CD4-positive, alpha-beta T cell (primary cell): Measurements from ENCODE around the gene DIAPH2. TPM values are rescaled to one million over a fixed set of nuclear protein-coding genes. Genes with fewer than 3 reads are reported as not detected.

ENCODE experiments used
- ATAC-seq: fragments of 200-7000 bp; cut with Tn5 transposase; one replicate; pipeline ENCODE4 v1.10.0; 2022; ENCODE audit warnings: mild to moderate bottlenecking; ENCODE audit not compliant: poor library complexity
- CTCF ChIA-PET: fragments of 350-600 bp; sonication (Branson Sonifier 250); formaldehyde crosslinking; loops from one replicate; lab custom pipeline; 2021; ENCODE audit warnings: antibody characterized with exemption, inconsistent platforms; lab: Charles Lee
- POLR2A ChIA-PET: fragments of 350-600 bp; sonication (Branson Sonifier 250); formaldehyde crosslinking; loops from one replicate; lab custom pipeline; 2021; ENCODE audit warnings: antibody characterized with exemption, inconsistent platforms; lab: Charles Lee
- DNase-seq, 14 experiments: peaks; one replicate each; pipeline ENCODE4 v3.0.0-alpha.2; 2013 to 2020; ENCODE audit warnings: mixed read lengths in 2 of 14
- H3K27ac ChIP-seq, 2 donors: one replicate each; pipeline versions ENCODE4 v1.5.1 to v1.7.0; 2013; ENCODE audit warnings: low read length in 2 of 2, low read depth in 1 of 2, mild to moderate bottlenecking in 1 of 2
- H3K27me3 ChIP-seq, 2 experiments: 1 replicate in 1 of 2; 2 replicates in 1 of 2; pipeline versions ENCODE4 v1.6.1 to v1.7.0; 2013; ENCODE audit warnings: low read length in 2 of 2, control low read depth in 1 of 2, mild to moderate bottlenecking in 1 of 2, moderate library complexity in 1 of 2; ENCODE audit not compliant: insufficient read depth in 2 of 2, control insufficient read depth in 1 of 2
- H3K36me3 ChIP-seq: one replicate; pipeline ENCODE4 v1.6.1; 2013; ENCODE audit warnings: low read length, control low read depth; ENCODE audit not compliant: insufficient read depth
- H3K4me1 ChIP-seq: one replicate; pipeline ENCODE4 v1.6.1; 2013; ENCODE audit warnings: low read length, control low read depth; ENCODE audit not compliant: insufficient read depth
- H3K4me3 ChIP-seq: one replicate; pipeline ENCODE4 v1.5.1; 2013; ENCODE audit warnings: mild to moderate bottlenecking, low read length, moderate library complexity
- H3K9me3 ChIP-seq, 2 experiments: 1 replicate in 1 of 2; 2 replicates in 1 of 2; pipeline versions ENCODE4 v1.6.1 to v1.7.0; 2013; ENCODE audit warnings: low read length in 2 of 2, mild to moderate bottlenecking in 2 of 2, control low read depth in 1 of 2, moderate library complexity in 1 of 2; ENCODE audit not compliant: control insufficient read depth in 1 of 2, insufficient read depth in 1 of 2
- H3K27ac Mint-ChIP-seq: one replicate; pipeline ENCODE4 v1.8.0; 2020; ENCODE audit warnings: mixed read lengths
- H3K27me3 Mint-ChIP-seq: one replicate; pipeline ENCODE4 v1.8.0; 2021; ENCODE audit warnings: mixed read lengths
- H3K36me3 Mint-ChIP-seq: one replicate; pipeline ENCODE4 v1.8.0; 2021; ENCODE audit warnings: low read depth, mixed read lengths
- H3K4me1 Mint-ChIP-seq: one replicate; pipeline ENCODE4 v1.8.0; 2021; ENCODE audit warnings: low read depth, mixed read lengths
- H3K4me3 Mint-ChIP-seq: one replicate; pipeline ENCODE4 v1.8.0; 2020; ENCODE audit warnings: mild to moderate bottlenecking, mixed read lengths
- H3K9me3 Mint-ChIP-seq: one replicate; pipeline ENCODE4 v1.8.0; 2020; ENCODE audit warnings: mixed read lengths
- CTCF ChIP-seq: fragments of 200-600 bp; IDR thresholded peaks from one replicate; pipeline ENCODE4 v1.8.0; 2022; ENCODE audit warnings: antibody characterized with exemption, mild to moderate bottlenecking
- intact Hi-C, 2 experiments: fragments of 100-400 bp; cut with DNase I in 1 of 2; cut with micrococcal nuclease in 1 of 2; formaldehyde crosslinking; loops; one replicate each; pipeline versions ENCODE4 v1.15.1 to v1.9.0; 2023 to 2025; cut with DNase I, micrococcal nuclease
- total RNA-seq, 174 experiments: library from RNA in 2 of 174; stranded (reverse) in 2 of 174; gene quantifications; one replicate each; pipeline ENCODE4 v1.2.3 and lab custom pipeline; 2021 to 2026

The DIAPH2 gene
- total RNA-seq, 2 experiments from 2014 or later: 11.4 to 11.7 TPM

GRCh38 chrX:96703816-96704215 lies 19.2 kb downstream of the DIAPH2 start:
- no peaks in the 10 kb centered on the region for H3K4me1 ChIP-seq
- no peaks in the 10 kb centered on the region for H3K27me3 Mint-ChIP-seq
- H3K4me3 Mint-ChIP-seq: no peak overlapping the region
- no peaks in the 10 kb centered on the region for H3K9me3 ChIP-seq
- no peak overlapping the region for H3K27ac ChIP-seq
- TF ChIP-seq CTCF: no peak
- H3K36me3 Mint-ChIP-seq: no peaks in the 10 kb centered on the region
- no peak overlapping the region for H3K4me3 ChIP-seq
- DNase-seq (no peak), ATAC-seq (no peak)
- no peaks in the 10 kb centered on the region for H3K9me3 Mint-ChIP-seq
- H3K27ac Mint-ChIP-seq: no peak overlapping the region
- ChIA-PET CTCF (no interaction called here), POLR2A (no interaction called here)
- intact Hi-C loops: no loop called here
- no peaks in the 10 kb centered on the region for H3K27me3 ChIP-seq
- no peaks in the 10 kb centered on the region for H3K4me1 Mint-ChIP-seq
- H3K36me3 ChIP-seq: no peaks in the 10 kb centered on the region

- ATAC-seq: no peak
- H3K36me3 Mint-ChIP-seq: no peaks in the 10 kb centered on the region
- CTCF ChIA-PET: interaction anchor here (0.7 kb wide), 1 partner anchor 1537 kb away, joined by 3 read pairs; no protein-coding TSS in a partner anchor
Measured at GRCh38 chrX:96704629-96705028, 20.0 kb downstream of the DIAPH2 start.

GRCh38 chrX:96705905-96706304 lies 21.3 kb downstream of the DIAPH2 start:
- intact Hi-C loops: no loop called here
- H3K27me3 ChIP-seq: no peaks in the 10 kb centered on the region
- ChIA-PET POLR2A (no interaction called here), CTCF (no interaction called here)
- Mint-ChIP-seq H3K4me3 (no peak overlapping the region), H3K27ac (no peak overlapping the region), H3K4me1 (no peaks in the 10 kb centered on the region), H3K9me3 (no peaks in the 10 kb centered on the region), H3K27me3 (no peaks in the 10 kb centered on the region), H3K36me3 (no peaks in the 10 kb centered on the region)
- H3K4me1 ChIP-seq: no peaks in the 10 kb centered on the region
- TF ChIP-seq CTCF: no peak
- H3K36me3 ChIP-seq: no peaks in the 10 kb centered on the region
- H3K4me3 ChIP-seq: no peak overlapping the region
- H3K27ac ChIP-seq: no peak overlapping the region
- DNase-seq: no peak
- H3K9me3 ChIP-seq: no peaks in the 10 kb centered on the region
- ATAC-seq: no peak

More at GRCh38 chrX:96704629-96705028, 20.0 kb downstream of the DIAPH2 start:
- intact Hi-C loops: no loop called here
- Histone ChIP-seq H3K9me3 (no peaks in the 10 kb centered on the region), H3K4me1 (no peaks in the 10 kb centered on the region), H3K36me3 (no peaks in the 10 kb centered on the region), H3K4me3 (no peak overlapping the region), H3K27me3 (no peaks in the 10 kb centered on the region), H3K27ac (no peak overlapping the region)
- POLR2A ChIA-PET: no interaction called here
- no peaks in the 10 kb centered on the region for H3K4me1 Mint-ChIP-seq
- H3K27ac Mint-ChIP-seq: no peak overlapping the region
- no peaks in the 10 kb centered on the region for H3K27me3 Mint-ChIP-seq
- no peaks in the 10 kb centered on the region for H3K9me3 Mint-ChIP-seq
- DNase-seq: no peak
- no peak for TF ChIP-seq CTCF
- H3K4me3 Mint-ChIP-seq: no peak overlapping the region
